Ovary (tissue), 9 donors: ENCODE measurements around the gene IHH. TPM values are rescaled to one million over a fixed set of nuclear protein-coding genes. Genes with fewer than 3 reads are reported as not detected.

Source experiments
- DNase-seq, 5 donors: peaks; one replicate each; pipeline ENCODE4 v3.0.0-alpha.2; 2019 to 2020
- H3K27ac ChIP-seq, 2 donors: fragments of 200-600 bp; one replicate each; pipeline versions ENCODE4 v1.5.1 to v1.8.0; 2019 to 2022
- H3K27me3 ChIP-seq: fragments of 200-600 bp; one replicate; pipeline ENCODE4 v1.8.0; 2022
- H3K36me3 ChIP-seq: fragments of 200-600 bp; sonication (generic); one replicate; pipeline ENCODE4 v1.5.1; 2019
- H3K4me1 ChIP-seq: one replicate; pipeline ENCODE4 v1.8.1; 2013; ENCODE audit warnings: mild to moderate bottlenecking, moderate library complexity; ENCODE audit not compliant: insufficient read depth
- H3K4me3 ChIP-seq: fragments of 200-600 bp; sonication (generic); one replicate; pipeline ENCODE4 v1.5.1; 2017
- H3K9me3 ChIP-seq, 2 donors: fragments of 200-600 bp in 1 of 2; sonication (generic) in 1 of 2; one replicate each; pipeline versions ENCODE4 v1.5.1 to v1.8.1; 2013 to 2019; ENCODE audit warnings: mild to moderate bottlenecking in 1 of 2, moderate library complexity in 1 of 2
- EP300 ChIP-seq: sonication (generic); formaldehyde crosslinking; IDR thresholded peaks from one replicate; pipeline ENCODE4 v1.6.1; 2017; ENCODE audit warnings: antibody characterized with exemption
- POLR2A ChIP-seq: fragments of 450-650 bp; IDR thresholded peaks from one replicate; pipeline ENCODE4 v1.6.1; 2017; ENCODE audit warnings: antibody characterized with exemption, mild to moderate bottlenecking, moderate library complexity
- WGBS, 3 donors: extraction: QIAGEN DNeasy Blood & Tissue Kit in 1 of 3; methylation state at CpG; one replicate each; pipeline versions ENCODE4 v1.1.5 to v1.1.7; 2013 to 2017; 5-methylcytosine and 5-hydroxymethylcytosine counted together
- intact Hi-C, 4 donors: fragments of 100-400 bp; cut with DNase I; formaldehyde crosslinking; loops; one replicate each; pipeline versions ENCODE4 v1.11.0 to v1.15.1; 2022 to 2023
- polyA plus RNA-seq, 2 donors: library from polyadenylated mRNA; stranded (reverse); fragments of 200-250 nt in 1 of 2; fragments of 350-450 nt in 1 of 2; fragmentation: Illumina TruSeq in 1 of 2; extraction: RNeasy Lipid Tissue Mini Kit (QIAGEN cat#74804) in 1 of 2; gene quantifications; one replicate each; pipeline ENCODE4 v1.2.3, GENCODE V29; 2013 to 2014
- total RNA-seq, 7 donors: library from RNA; depleted of rRNA in 2 of 7; stranded (reverse); fragments of >200 nt in 2 of 7; fragmentation: NEBNext Ultra II Directional in 3 of 7; extraction: Animal tissue kit (Norgen Biotek cat#: 25700) in 3 of 7; gene quantifications; one replicate each; pipeline versions ENCODE4 v1.1.0 to v1.2.4, GENCODE V29; 2016 to 2023
- TF ChIP-seq, protein P1 (sequence below), 3 donors: fragments of 450-650 bp in 2 of 3; fragments of 200-600 bp in 1 of 3; IDR thresholded peaks; one replicate each; pipeline versions ENCODE4 v1.5.1 to v1.8.0; 2016 to 2022; ENCODE audit warnings: antibody characterized with exemption in 3 of 3, mild to moderate bottlenecking in 1 of 3
- donor health status: DM: no; HTN: no; CAD: no; lungs with moderate emphysema.
- donor health status: DM: no; HTN: no; CAD: no.
- donor health status: Bipolar disorder and iron deficiency.
- donor health status: DM: yes; HTN: yes; CAD: no.
- donor health status: DM: no; HTN: no; CAD: no.
- donor health status: DM: yes; HTN: yes; CAD: no.

IHH gene
- total and polyA plus RNA-seq, 9 donors: 0.12 to 1.6 (median 0.36) TPM; not detected in 4

DNA sequence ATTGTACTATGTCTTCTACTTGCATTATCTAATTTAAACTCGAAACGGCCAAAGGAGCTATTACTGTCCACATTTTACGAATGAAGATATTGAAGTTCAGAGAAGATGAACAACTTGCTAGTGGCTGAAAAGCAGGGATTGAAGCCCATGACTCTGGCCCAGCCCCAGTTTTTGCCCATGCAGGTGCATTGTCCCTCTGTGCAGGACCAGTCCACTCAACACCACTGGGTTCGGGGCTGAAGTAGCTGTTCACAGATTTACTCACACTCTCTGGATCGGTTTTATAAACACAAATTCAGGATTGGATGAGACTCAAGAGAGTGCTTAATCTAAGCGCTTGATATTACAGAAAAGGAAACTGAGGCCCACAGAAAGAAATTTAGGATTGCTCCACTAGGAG lies 1.4 kb upstream of the IHH start:
- Histone ChIP-seq H3K4me1 (peaks cover 7% of the 10 kb centered on the region), H3K4me3 (no peak overlapping the region), H3K9me3 (no peaks in the 10 kb centered on the region), H3K27ac (no peak overlapping the region), H3K27me3 (no peaks in the 10 kb centered on the region), H3K36me3 (no peaks in the 10 kb centered on the region)
- TF ChIP-seq POLR2A (no peak), EP300 (no peak)
- TF ChIP-seq, protein P1, sequence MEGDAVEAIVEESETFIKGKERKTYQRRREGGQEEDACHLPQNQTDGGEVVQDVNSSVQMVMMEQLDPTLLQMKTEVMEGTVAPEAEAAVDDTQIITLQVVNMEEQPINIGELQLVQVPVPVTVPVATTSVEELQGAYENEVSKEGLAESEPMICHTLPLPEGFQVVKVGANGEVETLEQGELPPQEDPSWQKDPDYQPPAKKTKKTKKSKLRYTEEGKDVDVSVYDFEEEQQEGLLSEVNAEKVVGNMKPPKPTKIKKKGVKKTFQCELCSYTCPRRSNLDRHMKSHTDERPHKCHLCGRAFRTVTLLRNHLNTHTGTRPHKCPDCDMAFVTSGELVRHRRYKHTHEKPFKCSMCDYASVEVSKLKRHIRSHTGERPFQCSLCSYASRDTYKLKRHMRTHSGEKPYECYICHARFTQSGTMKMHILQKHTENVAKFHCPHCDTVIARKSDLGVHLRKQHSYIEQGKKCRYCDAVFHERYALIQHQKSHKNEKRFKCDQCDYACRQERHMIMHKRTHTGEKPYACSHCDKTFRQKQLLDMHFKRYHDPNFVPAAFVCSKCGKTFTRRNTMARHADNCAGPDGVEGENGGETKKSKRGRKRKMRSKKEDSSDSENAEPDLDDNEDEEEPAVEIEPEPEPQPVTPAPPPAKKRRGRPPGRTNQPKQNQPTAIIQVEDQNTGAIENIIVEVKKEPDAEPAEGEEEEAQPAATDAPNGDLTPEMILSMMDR (IDR thresholded peaks at IDR 0.05): no peak
- intact Hi-C loops: no loop called here
- no peak for DNase-seq
- WGBS, 3 donors: 61 to 71% (median 66%) methylated on average over 6 of the region's 6 CpGs

DNA sequence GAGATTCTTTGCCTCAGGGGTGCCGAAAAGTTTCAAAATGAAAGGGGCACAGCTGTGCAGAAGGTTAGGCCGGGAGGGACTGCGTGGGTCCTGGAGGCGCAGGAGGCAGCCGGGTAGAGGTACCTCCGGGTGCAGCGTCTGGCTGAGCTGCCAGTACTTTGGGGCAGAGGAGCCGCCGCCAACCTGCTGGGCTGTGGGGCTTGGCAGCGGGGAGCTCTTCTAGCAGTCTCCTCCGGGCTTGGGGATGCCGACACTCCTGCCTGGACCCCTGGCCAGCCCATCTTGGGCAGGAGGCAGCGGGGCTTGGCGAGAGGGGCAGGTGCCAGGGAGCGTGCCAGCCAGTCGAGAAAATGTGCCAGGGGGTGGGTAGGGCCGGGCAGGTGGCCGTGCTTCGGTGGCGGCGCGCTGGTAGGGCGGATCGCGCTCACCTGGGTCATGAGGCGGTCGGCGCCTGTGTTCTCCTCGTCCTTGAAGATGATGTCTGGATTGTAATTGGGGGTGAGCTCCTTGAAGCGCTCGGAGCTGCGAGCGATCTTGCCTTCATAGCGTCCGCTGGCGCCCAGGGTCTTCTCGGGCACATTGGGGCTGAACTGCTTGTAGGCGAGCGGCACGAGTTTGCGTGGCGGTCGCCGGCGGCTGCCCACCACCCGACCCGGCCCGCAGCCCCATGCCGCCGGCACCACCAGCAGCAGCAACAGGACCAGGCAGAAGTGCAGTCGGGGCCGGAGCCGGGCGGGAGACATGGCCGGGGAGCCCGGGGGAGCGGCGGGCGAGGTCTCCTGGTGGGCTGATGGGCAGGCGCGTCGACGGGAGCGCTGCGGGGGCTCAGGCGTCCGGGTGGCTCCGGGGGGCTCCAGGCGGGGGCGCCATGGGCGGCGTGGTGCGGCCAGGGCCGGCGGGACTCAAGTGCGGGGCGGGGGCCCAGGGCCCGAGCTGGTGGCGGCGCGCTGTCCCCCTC lies 717 bp downstream of the IHH start:
- H3K36me3 ChIP-seq: no peaks in the 10 kb centered on the region
- H3K27ac ChIP-seq: no peak overlapping the region
- H3K4me1 ChIP-seq: peaks cover 7% of the 10 kb centered on the region
- no peaks in the 10 kb centered on the region for H3K9me3 ChIP-seq
- peak overlapping the region; percentile 32 for H3K4me3 ChIP-seq
- intact Hi-C loops: loop anchor here (5.0 to 10.0 kb wide), 5 partner anchors 57 to 237 kb away; no protein-coding TSS in a partner anchor
- TF ChIP-seq, protein P1 (IDR thresholded peaks at IDR 0.05): no peak
- TF ChIP-seq POLR2A (no peak), EP300 (no peak)
- WGBS, 3 donors: 2 to 4% (median 4%) methylated on average over 47 to 81 of the region's 81 CpGs
- no peak for DNase-seq
- H3K27me3 ChIP-seq: peaks cover 3% of the 10 kb centered on the region

DNA sequence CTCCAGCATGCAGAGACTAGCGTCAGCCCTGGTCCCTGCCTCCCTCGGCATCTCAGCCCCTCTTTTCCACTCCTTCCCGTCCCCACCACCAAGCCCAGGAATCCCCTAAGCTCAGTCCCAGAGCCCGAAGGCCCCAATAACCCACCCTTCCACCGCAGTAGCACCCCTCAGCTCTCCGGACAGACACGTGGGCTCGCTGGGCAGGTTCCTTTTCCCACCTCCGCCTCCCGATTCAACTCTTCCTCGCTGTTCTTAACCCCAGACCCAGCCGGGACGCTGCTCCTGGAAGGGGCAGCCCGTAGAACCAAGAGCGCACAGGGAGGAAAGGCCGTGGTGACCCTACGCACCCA lies 1.4 kb downstream of the IHH start:
- no peaks in the 10 kb centered on the region for H3K36me3 ChIP-seq
- H3K27ac ChIP-seq: no peak overlapping the region
- H3K4me3 ChIP-seq: peak overlapping the region; percentile 32
- DNase-seq: no peak
- intact Hi-C loops: loop anchor here (5.0 to 10.0 kb wide), 5 partner anchors 58 to 238 kb away; no protein-coding TSS in a partner anchor
- peaks cover 7% of the 10 kb centered on the region for H3K4me1 ChIP-seq
- 1 to 3% (median 1%) methylated on average over 17 of the region's 17 CpGs for WGBS, 3 donors
- no peaks in the 10 kb centered on the region for H3K9me3 ChIP-seq
- H3K27me3 ChIP-seq: peaks cover 3% of the 10 kb centered on the region
- no peak for TF ChIP-seq EP300

DNA sequence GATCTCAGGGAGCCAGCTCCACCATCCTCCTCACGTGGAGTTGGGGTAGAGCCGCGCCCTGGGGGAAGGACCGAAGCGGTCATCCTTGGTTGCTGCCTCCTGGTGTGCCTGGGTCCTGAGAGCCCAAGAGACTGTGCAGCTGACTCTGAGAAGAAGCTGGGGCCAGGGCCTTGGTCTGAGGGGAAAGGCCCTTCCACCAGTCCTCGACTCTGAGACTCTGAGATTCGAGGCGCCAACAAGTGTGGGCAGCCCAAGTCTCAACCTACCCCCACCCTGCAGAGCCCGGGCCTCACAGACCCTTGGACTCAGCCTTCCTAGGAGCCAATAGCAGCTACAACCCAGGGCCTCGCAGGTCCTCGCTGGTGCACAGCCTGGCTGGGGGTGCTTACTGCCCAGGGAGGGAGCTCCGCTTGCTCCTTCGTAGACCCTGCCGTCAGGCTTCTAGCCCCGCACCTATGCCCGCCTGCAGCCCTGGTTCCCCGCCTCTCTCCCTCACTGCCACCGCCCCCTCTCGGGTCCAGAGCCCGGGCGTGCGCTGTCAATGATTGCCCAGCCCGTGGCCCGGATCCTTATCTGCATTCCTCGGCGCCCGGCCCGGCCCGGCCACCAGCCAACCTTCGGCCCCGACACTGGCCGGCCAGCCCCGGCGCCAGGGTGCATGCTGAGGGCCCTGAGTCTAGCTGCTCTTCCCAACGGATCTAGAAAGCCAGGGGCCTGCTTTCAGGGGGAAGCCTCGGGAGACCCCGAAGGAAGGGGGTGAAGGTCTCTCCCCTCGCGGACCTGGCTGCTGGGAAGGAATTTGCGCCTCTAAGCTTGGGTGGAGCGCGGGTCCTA lies 2.0 kb downstream of the IHH start:
- no peaks in the 10 kb centered on the region for H3K36me3 ChIP-seq
- no peak for TF ChIP-seq EP300
- TF ChIP-seq POLR2A: no peak
- TF ChIP-seq, protein P1 (IDR thresholded peaks at IDR 0.05): no peak
- no peak overlapping the region for H3K27ac ChIP-seq
- WGBS, 3 donors: 4 to 5% (median 5%) methylated on average over 39 to 42 of the region's 42 CpGs
- peaks cover 7% of the 10 kb centered on the region for H3K4me1 ChIP-seq
- intact Hi-C loops: loop anchor here (5.0 to 10.0 kb wide), 5 partner anchors 59 to 239 kb away; no protein-coding TSS in a partner anchor
- peaks cover 3% of the 10 kb centered on the region for H3K27me3 ChIP-seq
- peak overlapping the region; percentile 32 for H3K4me3 ChIP-seq
- H3K9me3 ChIP-seq: no peaks in the 10 kb centered on the region
- peak in 1 of 5 donors; percentile 36 for DNase-seq
